ENCODE data around the gene SAA2.

GRCh38 chr11:18235394-18236334, 12.8 kb downstream of the SAA2 start:
- TF ChIP-seq CTCF (IDR thresholded peaks at IDR 0.05) = no peak
- no peak for TF ChIP-seq POLR2A (IDR thresholded peaks at IDR 0.05)

Data from ovary (tissue), 3 donors.